GM19397 (cell line): ENCODE results near the gene FLG2.

Experiments
- ATAC-seq: cut with Tn5 transposase; IDR thresholded peaks from one replicate; pipeline ENCODE4 v1.9.1; 2021; ENCODE audit warnings: mild to moderate bottlenecking, moderate library complexity; ENCODE audit not compliant: unreplicated experiment

The FLG2 gene

GRCh38 chr1:152359906-152360305, at the start of gene FLG2:
FLG2 (minus strand) TSS chr1:152360006; CDS start chr1:152358884, 1,122 bp downstream.
- ATAC-seq = no peak

DNA sequence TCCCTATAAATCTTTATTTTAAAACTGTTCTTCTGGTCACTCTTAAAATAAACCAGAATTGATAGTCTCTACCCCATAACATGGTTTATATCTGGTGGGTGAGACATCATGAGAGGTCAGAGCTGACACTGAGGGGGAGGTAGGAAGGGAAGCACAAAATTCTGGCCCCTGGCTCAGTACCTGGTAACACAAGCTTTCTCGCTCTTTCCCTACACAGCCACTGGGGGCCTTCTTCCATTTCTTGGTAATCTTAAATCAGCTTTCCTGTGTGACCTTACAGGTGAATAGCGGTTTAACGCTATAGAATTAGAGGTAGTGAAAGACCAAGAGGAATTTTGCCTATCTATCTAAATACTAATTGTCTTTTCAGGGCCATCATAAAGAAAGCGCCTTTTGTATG, 48.9 kb upstream of the FLG2 start:
- ATAC-seq = no peak

DNA sequence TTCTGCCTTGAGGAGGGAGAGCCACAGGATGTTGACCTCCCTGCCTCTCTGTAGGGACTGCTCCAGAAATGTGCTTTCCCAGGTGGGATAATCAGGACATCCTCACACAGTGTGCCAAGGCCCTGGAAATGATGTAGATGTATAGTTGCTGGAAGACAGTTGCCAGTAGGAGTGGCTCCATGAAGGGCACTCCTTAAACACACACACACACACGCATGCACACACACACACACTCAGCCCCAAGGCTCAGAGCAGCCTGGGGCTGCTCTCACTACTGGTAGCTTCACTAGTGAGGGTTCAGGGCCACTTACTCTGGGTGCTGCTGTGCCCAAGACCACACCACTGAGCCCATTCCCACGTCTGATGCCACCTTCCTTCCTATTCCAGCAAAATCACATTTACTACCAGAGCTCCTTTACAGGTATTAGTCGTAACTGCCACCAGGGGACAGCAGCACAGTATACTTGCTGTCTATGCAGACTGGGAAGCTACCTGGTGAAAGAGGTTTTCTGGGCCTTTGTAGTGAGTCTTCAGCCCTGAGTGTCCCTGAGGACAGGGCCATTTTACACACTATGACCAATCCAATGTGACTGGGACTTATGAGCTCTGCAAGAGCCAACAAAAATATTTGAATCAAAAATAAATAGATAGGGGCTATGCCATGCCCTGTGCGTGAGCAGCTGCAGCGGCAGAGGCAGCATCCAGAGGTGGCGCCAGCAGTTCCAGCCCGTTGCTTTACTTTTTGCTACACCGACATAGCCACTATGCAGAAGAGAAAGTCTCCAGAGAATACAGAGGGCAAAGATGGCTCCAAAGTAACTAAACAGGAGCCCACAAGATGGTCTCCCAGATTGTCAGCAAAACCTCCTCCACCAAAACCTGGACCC, 39.2 kb upstream of the FLG2 start:
- ATAC-seq = no peak

- no peak for ATAC-seq
Observed at GRCh38 chr1:152397474-152397873, 37.7 kb upstream of the FLG2 start.

GRCh38 chr1:152394151-152394550, 34.3 kb upstream of the FLG2 start:
- ATAC-seq = no peak

DNA sequence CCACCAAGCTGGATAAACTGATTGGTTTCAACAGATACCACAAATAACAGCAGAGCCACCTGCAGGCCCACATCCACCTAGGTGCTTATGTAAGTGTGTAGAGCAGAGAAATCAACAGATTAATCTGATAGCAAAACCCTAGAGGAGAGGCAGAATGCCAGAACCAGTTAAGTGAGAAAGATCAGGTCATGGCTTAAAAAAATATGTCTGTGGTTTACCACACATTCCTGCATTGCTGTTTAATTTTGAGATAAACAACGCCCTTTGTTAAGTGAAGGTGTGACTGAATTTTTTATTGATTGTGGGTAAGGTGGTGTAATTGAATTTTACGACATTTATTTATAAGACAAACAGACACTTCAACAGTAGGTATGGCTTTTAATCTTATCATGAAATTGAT, 33.1 kb upstream of the FLG2 start:
- ATAC-seq = no peak

GRCh38 chr1:152388889-152389288, 29.1 kb upstream of the FLG2 start:
- ATAC-seq = no peak

GRCh38 chr1:152386940-152387339, 27.1 kb upstream of the FLG2 start:
- ATAC-seq = no peak

GRCh38 chr1:152380932-152381331, 21.1 kb upstream of the FLG2 start:
- ATAC-seq = no peak

- ATAC-seq = no peak
Observed at GRCh38 chr1:152374451-152374850, 14.6 kb upstream of the FLG2 start.

GRCh38 chr1:152372672-152373071, 12.9 kb upstream of the FLG2 start:
- no peak for ATAC-seq

GRCh38 chr1:152367436-152367835, 7.6 kb upstream of the FLG2 start:
- ATAC-seq = no peak

DNA sequence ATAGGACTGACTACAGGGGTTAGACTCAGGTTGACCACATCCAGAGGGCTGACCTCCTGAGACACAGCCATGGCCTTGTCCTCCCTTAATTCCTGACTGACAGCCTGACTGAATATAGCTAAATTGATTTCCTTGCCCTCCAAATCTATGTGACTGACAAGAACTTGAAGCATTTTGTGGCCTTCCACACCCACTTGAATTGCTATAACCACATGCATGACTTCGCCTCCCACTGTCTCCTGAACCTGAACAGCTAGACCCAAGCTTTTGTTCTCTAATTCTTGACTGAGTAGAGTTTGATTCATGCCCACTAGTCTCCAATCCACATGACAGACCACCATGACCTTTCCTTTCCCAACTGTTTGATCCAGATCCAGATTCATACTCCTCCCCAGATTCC, 3.1 kb downstream of the FLG2 start:
- no peak for ATAC-seq

DNA sequence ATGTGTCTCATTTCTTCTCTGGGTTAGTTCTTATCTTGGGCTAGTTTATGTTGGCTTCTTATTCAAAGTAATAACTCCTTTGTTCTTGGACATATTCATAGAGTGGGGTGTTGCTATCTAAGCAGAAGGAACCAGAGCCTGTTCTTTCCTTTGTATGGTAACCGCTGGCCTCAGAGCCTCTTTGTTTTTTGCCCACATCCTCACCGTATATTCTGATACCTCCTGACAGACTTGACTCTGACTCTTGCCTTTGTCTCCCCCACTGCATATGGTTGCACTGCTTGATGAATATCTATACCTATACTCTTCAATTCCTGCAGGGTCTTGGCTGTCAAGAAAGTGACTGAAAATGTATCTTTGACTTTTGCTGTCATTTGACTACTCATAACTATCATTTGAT, 10.2 kb downstream of the FLG2 start:
- ATAC-seq = no peak

- ATAC-seq = no peak
Observed at GRCh38 chr1:152348447-152348846, 11.4 kb downstream of the FLG2 start.

- no peak for ATAC-seq
Observed at GRCh38 chr1:152347116-152347728, 12.6 kb downstream of the FLG2 start.

- ATAC-seq = no peak
Observed at GRCh38 chr1:152344438-152344837, 15.4 kb downstream of the FLG2 start.

GRCh38 chr1:152343006-152343405, 16.8 kb downstream of the FLG2 start:
- ATAC-seq = no peak

DNA sequence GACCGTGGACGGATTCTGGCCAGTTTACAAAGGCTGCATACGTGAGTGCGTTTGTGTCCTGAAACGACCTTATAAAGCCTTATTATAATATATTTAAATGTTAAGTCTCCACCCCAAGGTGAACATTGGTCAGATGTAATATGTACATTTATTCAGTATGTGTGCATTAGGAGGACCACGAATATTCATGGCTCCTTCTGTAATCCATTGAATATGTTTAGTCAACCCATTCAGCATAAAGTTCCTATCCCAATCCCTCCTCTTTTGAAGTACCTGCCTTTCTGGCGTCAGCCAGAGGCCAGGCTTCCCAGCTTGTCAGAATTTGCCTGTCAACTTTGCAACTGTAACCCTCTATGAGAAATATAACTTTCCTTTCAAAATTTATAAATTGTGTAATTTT, 24.4 kb downstream of the FLG2 start:
- no peak for ATAC-seq

GRCh38 chr1:152328801-152329391, 30.9 kb downstream of the FLG2 start:
- no peak for ATAC-seq

DNA sequence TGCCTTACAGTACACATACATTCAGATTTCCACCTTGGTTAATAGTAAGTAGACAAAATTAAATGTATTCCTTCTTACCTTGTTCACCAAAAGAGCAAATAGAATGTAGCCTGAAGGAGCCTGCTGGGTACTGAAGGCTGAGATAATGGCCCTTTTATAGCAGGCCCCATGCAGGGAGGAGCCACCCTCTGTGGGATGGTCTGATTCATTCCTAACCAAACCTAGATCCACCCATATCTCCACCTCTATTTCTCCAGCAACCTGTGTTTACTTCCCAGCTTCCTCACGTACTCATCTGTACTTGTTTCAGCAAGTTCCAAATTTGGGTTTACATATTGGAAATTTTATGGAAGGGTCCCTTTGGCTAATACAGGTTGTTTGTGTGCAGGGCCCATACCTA, 34.7 kb downstream of the FLG2 start, which contains the start of gene FLG:
TSS of gene FLG (minus strand) at position 129 of the 400 bp plus-strand sequence. CDS start 9,783 bp downstream, outside the sequence.
- ATAC-seq = no peak

- no peak for ATAC-seq
Observed at GRCh38 chr1:152313970-152314369, 45.8 kb downstream of the FLG2 start.
